ENCODE results near the gene SLC35F2.
A peak's percentile ranks its signal among the peaks of the same experiment; 100 is the strongest.
"Not testable (repeated sequence)": the region's sequence is repeated elsewhere in the genome, so short reads cannot be mapped to it uniquely, and the experiment has no call there.

SLC35F2 gene

DNA sequence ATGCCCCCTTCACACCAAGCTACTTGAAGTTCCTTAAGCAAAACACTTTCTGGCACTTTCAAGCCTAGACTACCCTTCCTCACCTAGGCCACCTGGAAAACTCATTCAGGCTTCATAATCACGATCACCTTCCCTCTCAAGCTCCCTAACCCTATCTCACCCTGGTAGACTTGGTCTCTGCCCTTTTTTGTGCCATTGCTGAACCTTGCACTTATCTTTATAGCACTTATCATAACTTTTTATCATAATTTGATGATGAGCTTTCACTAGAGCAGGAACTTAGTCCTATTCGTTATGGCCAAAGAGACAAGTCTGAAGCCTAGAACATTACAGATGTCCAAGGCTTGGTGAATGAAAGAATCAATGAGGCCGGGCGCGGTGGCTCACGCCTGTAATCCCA lies 5.5 kb downstream of the SLC35F2 start:
- no peaks in the 10 kb centered on the region for H3K9me3 Mint-ChIP-seq
- no peak for DNase-seq
- ATAC-seq, result no peak
- no peaks in the 10 kb centered on the region for H3K27me3 Mint-ChIP-seq
- peaks cover 41% of the 10 kb centered on the region for H3K4me1 Mint-ChIP-seq
- no peak overlapping the region for H3K27ac Mint-ChIP-seq
- peaks cover 23% of the 10 kb centered on the region for H3K36me3 Mint-ChIP-seq (ENCODE audit: low read depth)
- no peak overlapping the region for H3K4me3 Mint-ChIP-seq

DNA sequence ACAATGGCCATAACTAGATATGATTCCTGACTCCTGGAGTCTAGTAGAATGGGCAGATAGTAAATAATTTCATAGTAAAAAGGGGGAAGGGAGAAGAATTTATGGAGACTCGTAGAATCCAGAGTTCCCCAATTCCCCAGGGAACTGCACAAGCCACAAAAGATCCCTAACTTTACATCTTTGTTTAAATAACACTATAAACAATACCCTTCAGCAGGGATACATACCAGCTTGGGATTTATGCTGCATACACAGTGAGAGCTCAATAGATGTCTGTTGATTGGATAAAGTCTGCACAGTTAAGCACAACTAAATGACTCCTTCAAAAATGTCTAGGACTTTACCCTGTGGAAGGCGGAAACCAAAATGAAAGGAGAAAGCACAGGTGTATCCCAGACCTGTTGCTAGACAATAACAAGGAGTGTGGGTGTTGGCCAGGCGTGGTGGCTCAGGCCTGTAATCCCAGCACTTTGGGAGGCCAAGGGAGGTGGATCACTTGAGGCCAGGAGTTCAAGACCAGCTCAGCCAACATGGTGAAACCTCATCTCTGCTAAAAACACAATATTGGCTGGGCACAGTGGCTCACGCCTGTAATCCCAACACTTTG lies 6.8 kb downstream of the SLC35F2 start:
- ATAC-seq (no peak), DNase-seq (no peak)
- H3K27ac Mint-ChIP-seq, result no peak overlapping the region
- H3K36me3 Mint-ChIP-seq (ENCODE audit: low read depth), result peaks cover 24% of the 10 kb centered on the region
- no peaks in the 10 kb centered on the region for H3K9me3 Mint-ChIP-seq
- H3K4me3 Mint-ChIP-seq, result no peak overlapping the region
- peaks cover 47% of the 10 kb centered on the region for H3K4me1 Mint-ChIP-seq
- H3K27me3 Mint-ChIP-seq, result no peaks in the 10 kb centered on the region

DNA sequence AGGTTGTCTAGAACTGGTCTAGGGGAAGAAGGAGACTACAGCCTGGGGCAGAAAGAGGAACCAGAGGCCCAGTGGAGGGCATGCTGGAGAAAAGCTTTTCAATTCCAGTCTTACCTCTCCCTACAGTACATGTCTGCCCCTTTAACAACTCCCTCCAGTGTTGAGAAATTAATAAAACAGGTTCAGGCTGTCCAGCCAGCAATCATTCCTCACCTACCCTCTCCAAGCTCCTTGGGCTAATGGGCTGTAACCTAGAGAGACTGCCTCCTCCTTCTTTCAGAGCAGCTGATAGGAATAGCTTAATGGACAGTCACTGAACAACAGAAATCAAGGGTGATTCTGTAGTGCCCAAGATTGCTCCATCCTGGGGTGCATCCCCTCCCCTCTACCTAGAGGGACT lies 8.8 kb downstream of the SLC35F2 start:
- DNase-seq, result no peak
- H3K27me3 Mint-ChIP-seq, result no peaks in the 10 kb centered on the region
- H3K4me3 Mint-ChIP-seq, result no peak overlapping the region
- H3K27ac Mint-ChIP-seq, result no peak overlapping the region
- H3K4me1 Mint-ChIP-seq, result peaks cover 42% of the 10 kb centered on the region
- peaks cover 19% of the 10 kb centered on the region for H3K36me3 Mint-ChIP-seq (ENCODE audit: low read depth)
- H3K9me3 Mint-ChIP-seq, result no peaks in the 10 kb centered on the region
- no peak for ATAC-seq

DNA sequence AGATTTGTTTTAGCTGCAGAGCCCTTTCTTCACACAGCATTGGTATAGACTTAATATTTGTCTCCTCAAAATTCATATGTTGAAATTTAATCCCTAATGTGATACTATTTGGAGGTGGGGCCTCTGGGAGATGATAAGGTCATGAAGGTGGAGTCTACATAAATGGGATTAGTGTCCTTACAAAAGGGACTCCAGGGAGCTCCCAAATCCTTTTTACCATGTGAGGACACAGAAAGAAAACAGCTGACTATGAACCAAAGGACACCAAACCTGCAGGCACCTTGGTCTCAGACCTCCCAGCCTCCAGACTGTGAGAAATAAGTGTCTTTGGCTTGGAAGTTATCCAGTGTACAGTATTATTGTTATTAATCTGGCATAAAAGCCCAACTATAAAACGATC lies 10.2 kb downstream of the SLC35F2 start:
- Mint-ChIP-seq H3K27ac (no peak overlapping the region), H3K27me3 (no peaks in the 10 kb centered on the region), H3K4me3 (no peak overlapping the region), H3K36me3 (ENCODE audit: low read depth) (peaks cover 14% of the 10 kb centered on the region), H3K9me3 (no peaks in the 10 kb centered on the region), H3K4me1 (peaks cover 42% of the 10 kb centered on the region)
- ATAC-seq (no peak), DNase-seq (no peak)

DNA sequence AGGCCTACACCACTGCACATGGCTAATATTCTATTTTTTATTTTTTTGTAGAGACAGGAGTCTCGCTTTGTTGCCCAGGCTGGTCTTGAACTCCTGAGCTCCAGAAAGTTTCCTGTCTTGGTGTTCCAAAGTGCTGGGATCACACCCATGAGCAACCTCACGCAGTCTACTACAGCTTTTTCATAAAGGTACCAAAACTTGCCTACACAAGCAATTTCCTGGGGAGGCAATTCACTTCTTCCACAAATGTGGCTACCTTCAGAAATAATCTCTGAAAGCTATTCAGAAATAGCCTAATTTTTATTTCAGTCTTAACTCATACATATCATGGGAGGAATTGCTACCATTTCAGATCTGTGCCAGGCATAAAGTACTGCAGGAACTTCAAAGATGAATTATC lies 11.4 kb downstream of the SLC35F2 start:
- ATAC-seq (no peak), DNase-seq (no peak)
- Mint-ChIP-seq H3K4me1 (peaks cover 49% of the 10 kb centered on the region), H3K36me3 (ENCODE audit: low read depth) (peaks cover 17% of the 10 kb centered on the region), H3K9me3 (no peaks in the 10 kb centered on the region), H3K27ac (peak overlapping the region; percentile 21), H3K4me3 (no peak overlapping the region), H3K27me3 (no peaks in the 10 kb centered on the region)

DNA sequence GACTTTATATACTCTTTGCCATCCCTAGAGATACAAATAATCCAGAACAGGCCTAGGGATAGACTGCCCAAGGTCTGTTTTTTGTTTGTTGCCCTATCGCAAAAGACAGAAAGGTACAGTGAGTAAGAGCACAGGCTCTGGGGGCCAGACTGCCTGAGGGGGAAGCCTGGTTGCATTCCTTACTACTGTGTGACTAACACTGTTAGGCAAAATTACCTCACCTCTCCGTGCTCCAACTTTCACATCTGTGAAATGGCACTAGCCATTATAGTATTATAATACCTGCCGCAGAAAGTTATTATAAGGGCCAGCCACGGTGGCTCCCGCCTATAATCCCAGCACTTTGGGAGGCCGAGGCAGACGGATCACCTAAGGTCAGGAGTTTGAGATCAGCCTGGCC lies 14.5 kb downstream of the SLC35F2 start:
- H3K4me1 Mint-ChIP-seq, result peaks cover 70% of the 10 kb centered on the region
- H3K9me3 Mint-ChIP-seq, result no peaks in the 10 kb centered on the region
- DNase-seq, result no peak
- H3K27ac Mint-ChIP-seq, result peak overlapping the region; percentile 19
- H3K4me3 Mint-ChIP-seq, result no peak overlapping the region
- peak; percentile 57 for ATAC-seq
- no peaks in the 10 kb centered on the region for H3K27me3 Mint-ChIP-seq
- peaks cover 15% of the 10 kb centered on the region for H3K36me3 Mint-ChIP-seq (ENCODE audit: low read depth)

DNA sequence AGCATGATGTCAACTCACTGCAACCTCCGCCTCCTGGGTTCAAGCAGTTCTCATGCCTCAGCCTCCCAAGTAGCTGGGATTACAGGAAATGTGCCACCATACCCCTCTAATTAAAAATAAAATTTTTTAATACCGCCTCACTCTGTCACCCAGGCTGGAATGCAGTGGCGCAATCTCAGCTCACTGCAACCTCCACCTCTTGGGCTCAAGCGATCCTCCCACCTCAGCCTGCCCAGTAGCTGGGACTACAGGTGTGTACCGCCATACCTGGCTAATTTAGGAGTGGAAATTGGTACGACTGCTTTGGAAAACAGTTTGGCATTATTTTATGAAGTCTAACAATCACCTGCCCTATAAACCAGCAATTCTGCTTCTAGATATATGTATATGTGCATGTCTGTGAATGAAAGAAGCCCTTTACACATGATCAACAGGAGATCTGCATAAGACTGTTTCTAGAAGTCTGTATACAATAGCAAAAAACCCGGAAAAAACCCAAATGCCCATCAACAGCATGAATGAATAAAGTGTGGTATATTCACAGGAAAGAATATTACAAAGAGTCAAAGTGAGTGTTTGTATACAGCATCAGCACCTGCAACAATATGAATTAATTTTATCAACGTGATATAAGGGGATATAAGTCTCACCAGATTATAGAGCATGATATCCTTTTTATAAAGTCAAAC lies 16.0 kb downstream of the SLC35F2 start:
- H3K4me1 Mint-ChIP-seq, result peaks cover 70% of the 10 kb centered on the region
- H3K27ac Mint-ChIP-seq, result peak overlapping the region; percentile 52
- no peaks in the 10 kb centered on the region for H3K27me3 Mint-ChIP-seq
- DNase-seq (no peak), ATAC-seq (no peak)
- peaks cover 17% of the 10 kb centered on the region for H3K36me3 Mint-ChIP-seq (ENCODE audit: low read depth)
- no peaks in the 10 kb centered on the region for H3K9me3 Mint-ChIP-seq
- no peak overlapping the region for H3K4me3 Mint-ChIP-seq

DNA sequence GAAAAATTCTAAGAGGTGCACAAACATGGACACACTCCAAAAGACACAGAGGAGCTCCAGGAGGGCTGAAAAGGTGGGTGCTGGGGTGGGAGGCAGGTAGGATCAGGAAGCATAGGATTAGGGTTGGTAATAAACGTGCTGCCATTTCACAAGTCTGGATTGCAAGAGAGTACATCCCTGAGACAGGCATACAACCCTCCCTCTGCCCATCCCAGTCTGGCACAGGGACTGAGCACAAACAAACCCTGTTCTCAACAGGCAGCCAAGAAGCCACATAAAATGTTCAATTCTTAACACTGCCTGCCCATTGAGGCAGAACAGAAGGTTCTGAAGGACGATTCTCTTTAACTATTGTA lies 18.5 kb downstream of the SLC35F2 start:
- peak overlapping the region; percentile 97 for H3K27ac Mint-ChIP-seq
- ATAC-seq (no peak), DNase-seq (no peak)
- H3K27me3 Mint-ChIP-seq, result no peaks in the 10 kb centered on the region
- peaks cover 11% of the 10 kb centered on the region for H3K36me3 Mint-ChIP-seq (ENCODE audit: low read depth)
- peak overlapping the region; percentile 72 for H3K4me3 Mint-ChIP-seq
- H3K4me1 Mint-ChIP-seq, result peaks cover 77% of the 10 kb centered on the region
- no peaks in the 10 kb centered on the region for H3K9me3 Mint-ChIP-seq

DNA sequence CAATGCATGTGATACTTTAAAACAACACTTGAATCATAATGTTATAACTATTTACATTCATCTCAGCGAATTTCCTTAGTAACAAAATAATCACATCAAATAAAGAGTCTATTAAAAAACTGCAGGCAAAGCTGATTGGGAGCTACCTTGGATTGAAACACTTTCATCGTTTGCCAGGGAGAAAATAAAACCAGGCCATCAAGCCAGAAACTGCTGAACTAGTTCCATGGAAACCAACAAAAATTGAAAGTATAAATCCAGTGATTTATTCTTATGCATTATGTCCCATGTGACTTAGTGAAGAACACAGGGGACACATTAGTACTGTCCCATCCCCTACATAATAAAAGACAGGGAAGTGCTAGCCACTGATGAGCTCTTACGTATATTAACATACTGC lies 21.7 kb downstream of the SLC35F2 start:
- no peak for ATAC-seq
- Mint-ChIP-seq H3K9me3 (no peaks in the 10 kb centered on the region), H3K27me3 (no peaks in the 10 kb centered on the region), H3K4me3 (no peak overlapping the region), H3K4me1 (peaks cover 64% of the 10 kb centered on the region), H3K36me3 (ENCODE audit: low read depth) (peaks cover 7% of the 10 kb centered on the region), H3K27ac (peak overlapping the region; percentile 22)
- DNase-seq, result no peak

DNA sequence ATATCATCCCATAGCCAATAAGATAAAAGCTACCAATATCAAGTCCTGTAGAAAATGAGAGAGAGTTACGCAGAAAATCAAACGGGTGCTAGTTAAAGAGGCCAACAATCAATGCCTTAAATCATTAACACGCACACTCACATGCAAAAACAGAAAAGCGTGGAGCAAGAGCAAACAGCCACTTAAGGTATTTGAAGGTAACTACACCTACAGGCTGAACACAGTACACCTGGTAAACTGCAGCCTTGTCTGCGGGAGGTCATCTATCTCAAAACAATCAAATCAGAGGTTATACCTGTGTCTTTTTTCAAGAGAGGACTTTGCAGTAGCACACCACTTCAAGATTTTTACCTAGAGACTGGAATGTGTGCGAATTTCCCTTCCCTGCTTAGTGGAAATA lies 23.6 kb downstream of the SLC35F2 start:
- ATAC-seq (no peak), DNase-seq (no peak)
- peaks cover 7% of the 10 kb centered on the region for H3K36me3 Mint-ChIP-seq (ENCODE audit: low read depth)
- peaks cover 51% of the 10 kb centered on the region for H3K4me1 Mint-ChIP-seq
- no peak overlapping the region for H3K27ac Mint-ChIP-seq
- H3K27me3 Mint-ChIP-seq, result no peaks in the 10 kb centered on the region
- H3K4me3 Mint-ChIP-seq, result no peak overlapping the region
- no peaks in the 10 kb centered on the region for H3K9me3 Mint-ChIP-seq

DNA sequence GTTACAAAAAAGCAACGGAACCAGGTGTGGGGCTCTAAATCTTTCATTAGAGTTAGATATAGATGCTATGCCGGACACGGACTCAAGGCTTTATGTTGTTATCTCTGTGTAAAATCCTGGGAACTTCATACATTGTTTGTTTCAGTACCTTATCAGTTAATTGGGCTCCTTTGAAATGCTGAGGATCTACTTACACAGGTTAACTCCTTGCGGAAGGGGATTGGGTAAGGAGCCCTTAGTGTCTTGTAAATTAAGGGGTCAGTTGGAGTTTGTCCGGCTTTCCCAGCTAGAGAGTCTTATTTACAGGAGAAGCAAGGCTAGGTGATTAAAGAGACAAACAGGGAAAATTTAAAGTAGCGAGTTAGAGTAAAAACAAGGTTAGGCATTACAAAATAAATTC lies 24.7 kb downstream of the SLC35F2 start:
- not testable (repeated sequence) for H3K27me3 Mint-ChIP-seq; ATAC-seq; H3K9me3 Mint-ChIP-seq; H3K27ac Mint-ChIP-seq; DNase-seq; H3K36me3 Mint-ChIP-seq (ENCODE audit: low read depth); H3K4me3 Mint-ChIP-seq
- peaks cover 40% of the 10 kb centered on the region for H3K4me1 Mint-ChIP-seq

DNA sequence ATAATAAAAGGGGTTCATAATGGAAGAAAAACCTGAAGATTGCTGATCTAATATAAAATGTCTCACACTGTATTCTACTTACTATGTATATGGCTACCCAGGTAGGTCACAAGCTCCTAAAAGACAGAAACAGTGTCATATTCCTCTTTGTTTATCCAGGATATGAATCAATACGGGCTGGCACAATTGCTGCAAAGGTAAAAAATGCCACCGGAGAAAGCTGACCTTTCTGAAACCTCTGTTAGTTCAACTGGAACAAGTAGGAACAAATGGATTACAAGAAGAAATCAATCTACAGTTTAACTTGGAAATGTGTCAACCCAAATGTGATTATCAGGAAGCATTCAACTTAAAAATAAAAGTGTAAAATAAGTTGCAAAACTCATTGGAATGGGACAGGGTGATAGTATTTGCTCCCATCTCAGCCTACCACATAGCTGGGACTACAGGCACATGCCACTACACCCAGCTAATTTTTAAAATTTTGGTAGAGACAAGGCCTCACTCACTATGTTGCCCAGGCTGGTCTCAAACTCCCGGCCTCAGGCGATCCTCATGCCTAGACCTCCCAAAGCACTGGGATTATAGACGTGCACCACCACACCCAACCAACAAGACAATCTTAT lies 27.6 kb downstream of the SLC35F2 start:
- H3K4me3 Mint-ChIP-seq, result no peak overlapping the region
- H3K9me3 Mint-ChIP-seq, result no peaks in the 10 kb centered on the region
- peaks cover 26% of the 10 kb centered on the region for H3K4me1 Mint-ChIP-seq
- no peaks in the 10 kb centered on the region for H3K27me3 Mint-ChIP-seq
- no peak for DNase-seq
- ATAC-seq, result no peak
- H3K36me3 Mint-ChIP-seq (ENCODE audit: low read depth), result peaks cover 6% of the 10 kb centered on the region
- no peak overlapping the region for H3K27ac Mint-ChIP-seq

DNA sequence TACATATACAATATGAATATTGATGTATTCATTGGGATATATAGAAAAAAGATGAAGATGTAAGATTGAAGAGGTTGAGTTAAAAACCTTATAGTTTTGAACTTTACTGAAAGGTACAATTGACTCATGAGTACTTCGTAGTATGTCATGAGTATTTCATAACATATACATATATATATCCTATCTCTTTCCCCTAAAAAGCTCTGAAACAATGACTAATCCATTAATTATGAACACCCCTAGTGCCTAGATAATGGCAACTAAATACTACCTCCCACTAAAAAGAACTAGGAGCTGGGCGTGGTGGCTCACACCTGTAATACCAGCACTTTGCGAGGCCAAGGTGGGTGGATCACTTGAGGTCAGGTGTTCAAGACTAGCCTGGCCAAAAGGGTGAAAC lies 31.5 kb downstream of the SLC35F2 start:
- peak; percentile 49 for ATAC-seq
- no peaks in the 10 kb centered on the region for H3K9me3 Mint-ChIP-seq
- H3K36me3 Mint-ChIP-seq (ENCODE audit: low read depth), result peaks cover 4% of the 10 kb centered on the region
- no peak for DNase-seq
- no peak overlapping the region for H3K4me3 Mint-ChIP-seq
- peaks cover 32% of the 10 kb centered on the region for H3K4me1 Mint-ChIP-seq
- H3K27ac Mint-ChIP-seq, result no peak overlapping the region
- H3K27me3 Mint-ChIP-seq, result no peaks in the 10 kb centered on the region

DNA sequence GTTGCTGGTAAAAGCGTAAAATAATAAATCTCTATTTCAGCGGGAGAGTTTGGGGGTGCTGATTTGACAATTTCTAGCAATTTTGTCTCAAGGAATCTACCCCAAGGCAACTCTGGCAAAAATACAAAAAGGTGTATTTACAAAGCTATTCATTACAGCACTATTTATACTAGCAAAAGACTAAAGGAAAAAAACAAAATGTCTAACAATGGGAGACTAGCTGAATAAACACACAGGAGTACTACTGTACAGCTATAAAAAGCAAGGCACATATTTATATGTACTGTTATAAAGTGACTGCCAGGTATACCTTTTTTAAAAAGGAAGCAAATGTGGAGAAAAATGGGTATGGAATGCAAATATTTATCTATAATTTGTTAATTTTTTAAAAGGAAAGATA lies 32.7 kb downstream of the SLC35F2 start:
- ATAC-seq (no peak), DNase-seq (no peak)
- H3K36me3 Mint-ChIP-seq (ENCODE audit: low read depth), result peaks cover 4% of the 10 kb centered on the region
- H3K4me1 Mint-ChIP-seq, result peaks cover 30% of the 10 kb centered on the region
- H3K27ac Mint-ChIP-seq, result no peak overlapping the region
- H3K4me3 Mint-ChIP-seq, result no peak overlapping the region
- no peaks in the 10 kb centered on the region for H3K9me3 Mint-ChIP-seq
- H3K27me3 Mint-ChIP-seq, result no peaks in the 10 kb centered on the region

DNA sequence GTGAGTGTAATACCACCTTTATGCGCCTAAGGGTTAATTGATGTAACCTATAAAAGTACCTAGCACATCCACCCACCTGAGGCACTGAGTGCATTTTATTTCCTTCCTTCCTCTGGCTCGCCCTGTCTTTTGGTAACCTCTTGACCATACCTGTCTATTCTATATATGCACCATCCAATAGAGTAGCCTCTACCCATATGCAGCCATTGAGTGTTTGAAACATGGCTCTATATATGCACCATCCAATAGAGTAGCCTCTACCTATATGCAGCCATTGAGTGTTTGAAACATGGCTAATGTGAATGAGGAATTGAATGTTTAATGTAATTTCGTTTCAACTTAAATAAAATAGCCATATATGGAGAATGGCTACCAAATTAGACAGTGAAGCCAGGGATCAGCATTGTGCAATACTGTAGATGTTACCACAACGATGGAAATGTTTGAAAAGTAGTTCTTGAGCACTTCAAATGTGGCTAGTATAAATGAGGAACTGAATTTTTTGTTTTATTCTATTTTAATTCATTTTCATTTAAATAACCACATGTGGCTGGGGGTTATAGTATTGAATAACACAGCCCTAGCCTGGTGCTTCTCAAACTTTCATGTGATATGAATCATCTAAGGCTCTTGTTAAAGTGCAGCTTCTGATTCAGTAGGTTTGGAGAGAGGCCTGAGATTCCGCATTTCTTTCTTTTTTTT lies 33.8 kb downstream of the SLC35F2 start:
- peaks cover 27% of the 10 kb centered on the region for H3K4me1 Mint-ChIP-seq
- H3K27me3 Mint-ChIP-seq, result no peaks in the 10 kb centered on the region
- DNase-seq (no peak), ATAC-seq (peak; percentile 81)
- no peak overlapping the region for H3K27ac Mint-ChIP-seq
- no peaks in the 10 kb centered on the region for H3K9me3 Mint-ChIP-seq
- H3K4me3 Mint-ChIP-seq, result no peak overlapping the region
- peaks cover 4% of the 10 kb centered on the region for H3K36me3 Mint-ChIP-seq (ENCODE audit: low read depth)

Measured in activated naive CD8-positive, alpha-beta T cell treated with anti-CD3 and anti-CD28 coated beads, Interleukin-2, amount 50 U/mL, for 24 hours (primary cell).